ENCODE data around the gene AMMECR1L.
"Not testable (repeated sequence)": the region's sequence is repeated elsewhere in the genome, so short reads cannot be mapped to it uniquely, and the experiment has no call there.

The AMMECR1L gene

GRCh38 chr2:127901339-127902056 is 15.7 kb upstream of the AMMECR1L start:
- CTCF ChIA-PET = no interaction called here
- no peak for TF ChIP-seq L3MBTL2 (conservative IDR thresholded peaks at IDR 0.05)
- no peak for TF ChIP-seq SP1 (IDR thresholded peaks at IDR 0.05)
- TF ChIP-seq FOXA1 (IDR thresholded peaks at IDR 0.05) = no peak
- no peak for TF ChIP-seq FOXM1 (IDR thresholded peaks at IDR 0.05; ENCODE audit: borderline replicate concordance)
- no peak for TF ChIP-seq ELF4 (IDR thresholded peaks at IDR 0.05)
- no peak for TF ChIP-seq CTBP1 (IDR thresholded peaks at IDR 0.05; ENCODE audit: borderline replicate concordance)
- TF ChIP-seq ZNF384 (IDR thresholded peaks at IDR 0.05) = no peak
- TF ChIP-seq HDGF (IDR thresholded peaks at IDR 0.05; ENCODE audit: borderline replicate concordance) = no peak
- no peak for DNase-seq (ENCODE audit: extremely low spot score)
- POLR2A ChIA-PET = no interaction called here

- POLR2A ChIA-PET = no interaction called here
- TF ChIP-seq BHLHE40 (IDR thresholded peaks at IDR 0.05; ENCODE audit: borderline replicate concordance) (no peak), FOXA1 (IDR thresholded peaks at IDR 0.05) (no peak), TARDBP (IDR thresholded peaks at IDR 0.05) (no peak), CTBP1 (IDR thresholded peaks at IDR 0.05; ENCODE audit: borderline replicate concordance) (no peak), SUZ12 (IDR thresholded peaks at IDR 0.05) (no peak), FOXK2 (IDR thresholded peaks at IDR 0.05) (no peak), SP1 (IDR thresholded peaks at IDR 0.05) (no peak), ZNF384 (IDR thresholded peaks at IDR 0.05) (no peak), ARNT (IDR thresholded peaks at IDR 0.05) (no peak), LEF1 (IDR thresholded peaks at IDR 0.05; ENCODE audit: borderline replicate concordance) (no peak)
- DNase-seq (ENCODE audit: extremely low spot score) = no peak
- CTCF ChIA-PET = no interaction called here
Observed at GRCh38 chr2:127897531-127898211, 11.9 kb upstream of the AMMECR1L start.

- ChIA-PET POLR2A (no interaction called here), CTCF (no interaction called here)
- no peak for TF ChIP-seq ARNT (IDR thresholded peaks at IDR 0.05)
- no peak for TF ChIP-seq LEF1 (IDR thresholded peaks at IDR 0.05; ENCODE audit: borderline replicate concordance)
- TF ChIP-seq CTBP1 (IDR thresholded peaks at IDR 0.05; ENCODE audit: borderline replicate concordance) = no peak
- TF ChIP-seq SP1 (IDR thresholded peaks at IDR 0.05) = no peak
- TF ChIP-seq L3MBTL2 (conservative IDR thresholded peaks at IDR 0.05) = no peak
- TF ChIP-seq HDGF (IDR thresholded peaks at IDR 0.05; ENCODE audit: borderline replicate concordance) = no peak
- no peak for TF ChIP-seq PKNOX1 (IDR thresholded peaks at IDR 0.05)
- TF ChIP-seq TARDBP (IDR thresholded peaks at IDR 0.05) = no peak
- TF ChIP-seq NFRKB (IDR thresholded peaks at IDR 0.05) = no peak
- TF ChIP-seq SUZ12 (IDR thresholded peaks at IDR 0.05) = no peak
- no peak for TF ChIP-seq FOXM1 (IDR thresholded peaks at IDR 0.05; ENCODE audit: borderline replicate concordance)
- TF ChIP-seq ZNF384 (IDR thresholded peaks at IDR 0.05) = no peak
- TF ChIP-seq ELF4 (IDR thresholded peaks at IDR 0.05) = no peak
- TF ChIP-seq FOXA1 (IDR thresholded peaks at IDR 0.05) = no peak
- no peak for TF ChIP-seq FOXK2 (IDR thresholded peaks at IDR 0.05)
- TF ChIP-seq BHLHE40 (IDR thresholded peaks at IDR 0.05; ENCODE audit: borderline replicate concordance) = no peak
- DNase-seq (ENCODE audit: extremely low spot score) = no peak
Observed at GRCh38 chr2:127893494-127893893, 7.7 kb upstream of the AMMECR1L start.

GRCh38 chr2:127893033-127893432 is 7.3 kb upstream of the AMMECR1L start:
- ChIA-PET CTCF (no interaction called here), POLR2A (no interaction called here)
- no peak for DNase-seq (ENCODE audit: extremely low spot score)
- no peak for TF ChIP-seq TARDBP (IDR thresholded peaks at IDR 0.05)
- no peak for TF ChIP-seq CTBP1 (IDR thresholded peaks at IDR 0.05; ENCODE audit: borderline replicate concordance)

GRCh38 chr2:127891811-127892210 is 6.1 kb upstream of the AMMECR1L start:
- ChIA-PET POLR2A (no interaction called here), CTCF (no interaction called here)

GRCh38 chr2:127890756-127891155 is 5.0 kb upstream of the AMMECR1L start:
- DNase-seq (ENCODE audit: extremely low spot score); POLR2A ChIA-PET: not testable (repeated sequence)
- CTCF ChIA-PET = interaction anchor here (0.6 kb wide), 1 partner anchor 35 kb away, joined by 3 read pairs; no protein-coding TSS in a partner anchor

More at GRCh38 chr2:127891811-127892210, 6.1 kb upstream of the AMMECR1L start:
- DNase-seq (ENCODE audit: extremely low spot score) = no peak
- TF ChIP-seq NFRKB (IDR thresholded peaks at IDR 0.05) = no peak
- TF ChIP-seq PKNOX1 (IDR thresholded peaks at IDR 0.05) = no peak
- no peak for TF ChIP-seq FOXK2 (IDR thresholded peaks at IDR 0.05)
- no peak for TF ChIP-seq LEF1 (IDR thresholded peaks at IDR 0.05; ENCODE audit: borderline replicate concordance)

- CTCF ChIA-PET = no interaction called here
- no peak for DNase-seq (ENCODE audit: extremely low spot score)
- POLR2A ChIA-PET = interaction anchor here (0.7 kb wide), 1 partner anchor 41 kb away, joined by 3 read pairs; no protein-coding TSS in a partner anchor
- TF ChIP-seq FOXK2 (IDR thresholded peaks at IDR 0.05) = no peak
- TF ChIP-seq SP1 (IDR thresholded peaks at IDR 0.05) = no peak
- TF ChIP-seq BHLHE40 (IDR thresholded peaks at IDR 0.05; ENCODE audit: borderline replicate concordance) = no peak
- TF ChIP-seq ELF4 (IDR thresholded peaks at IDR 0.05) = no peak
- no peak for TF ChIP-seq TARDBP (IDR thresholded peaks at IDR 0.05)
- no peak for TF ChIP-seq SUZ12 (IDR thresholded peaks at IDR 0.05)
- TF ChIP-seq PKNOX1 (IDR thresholded peaks at IDR 0.05) = no peak
- TF ChIP-seq L3MBTL2 (conservative IDR thresholded peaks at IDR 0.05) = no peak
- no peak for TF ChIP-seq FOXA1 (IDR thresholded peaks at IDR 0.05)
- no peak for TF ChIP-seq NFRKB (IDR thresholded peaks at IDR 0.05)
- no peak for TF ChIP-seq CTBP1 (IDR thresholded peaks at IDR 0.05; ENCODE audit: borderline replicate concordance)
- TF ChIP-seq ARNT (IDR thresholded peaks at IDR 0.05) = no peak
- no peak for TF ChIP-seq ZNF384 (IDR thresholded peaks at IDR 0.05)
- no peak for TF ChIP-seq FOXM1 (IDR thresholded peaks at IDR 0.05; ENCODE audit: borderline replicate concordance)
- no peak for TF ChIP-seq LEF1 (IDR thresholded peaks at IDR 0.05; ENCODE audit: borderline replicate concordance)
- no peak for TF ChIP-seq HDGF (IDR thresholded peaks at IDR 0.05; ENCODE audit: borderline replicate concordance)
Observed at GRCh38 chr2:127888772-127889171, 3.0 kb upstream of the AMMECR1L start.

Data from HEK293T (cell line).